ENCODE data around the gene MIEF2. TPM values are rescaled to one million over a fixed set of nuclear protein-coding genes. Genes with fewer than 3 reads are reported as not detected.

MIEF2 gene
- total RNA-seq, 2 experiments from 2014 or later, result 6.5 to 6.8 TPM

DNA sequence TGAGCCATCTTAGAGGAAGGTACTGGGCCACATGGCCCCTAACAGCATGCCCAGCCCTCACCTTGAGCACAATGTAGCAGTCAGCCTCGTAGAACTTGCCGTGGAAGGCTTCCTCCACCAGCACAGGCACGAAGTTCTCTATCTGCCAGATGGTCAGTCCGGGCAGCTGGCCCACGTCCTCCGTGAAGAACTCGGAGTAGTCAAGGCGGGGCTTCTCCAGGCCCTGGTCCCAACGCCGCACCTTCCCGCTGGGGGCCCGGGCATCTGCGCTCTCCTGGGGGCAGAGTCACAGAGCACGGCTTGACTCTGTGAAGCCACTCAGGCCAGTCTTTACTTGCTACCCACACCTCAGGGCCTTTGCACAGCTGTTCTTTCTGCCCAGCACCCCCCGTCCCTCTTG lies 9.3 kb upstream of the MIEF2 start:
- H3K36me3 Mint-ChIP-seq, result peaks cover 39% of the 10 kb centered on the region
- no peak overlapping the region for H3K4me3 Mint-ChIP-seq
- no peaks in the 10 kb centered on the region for H3K9me3 Mint-ChIP-seq
- ChIA-PET POLR2A (no interaction called here), CTCF (no interaction called here)
- no peaks in the 10 kb centered on the region for H3K27me3 Mint-ChIP-seq
- intact Hi-C loops (cut with micrococcal nuclease), result no loop called here
- peaks cover 4% of the 10 kb centered on the region for H3K4me1 Mint-ChIP-seq (ENCODE audit: low read depth)
- no peak overlapping the region for H3K27ac Mint-ChIP-seq
- DNase-seq, result no peak

DNA sequence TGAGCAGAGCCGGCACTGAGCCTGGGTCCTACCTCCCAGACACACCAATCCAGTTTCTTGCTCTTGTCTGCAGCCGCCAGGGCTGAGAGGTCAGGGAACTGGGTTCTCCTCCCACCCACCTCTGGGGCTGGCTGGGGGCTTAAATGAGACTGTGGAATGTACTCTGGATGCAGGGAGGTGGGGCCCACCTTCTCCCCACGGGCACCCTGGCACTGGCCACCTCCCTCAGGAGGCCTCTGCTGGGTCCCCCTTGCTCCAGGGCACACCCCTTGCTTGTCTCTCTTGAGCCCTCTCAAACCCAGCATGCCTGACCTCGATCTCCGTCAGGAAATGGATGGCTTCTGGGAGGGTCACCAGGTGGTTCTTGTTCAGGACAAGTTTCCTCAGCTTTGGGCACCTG lies 8.3 kb upstream of the MIEF2 start:
- Mint-ChIP-seq H3K4me3 (no peak overlapping the region), H3K27me3 (no peaks in the 10 kb centered on the region), H3K27ac (no peak overlapping the region), H3K4me1 (ENCODE audit: low read depth) (peaks cover 11% of the 10 kb centered on the region), H3K9me3 (no peaks in the 10 kb centered on the region), H3K36me3 (peaks cover 42% of the 10 kb centered on the region)
- ChIA-PET CTCF (no interaction called here), POLR2A (no interaction called here)
- no peak for DNase-seq
- intact Hi-C loops (cut with micrococcal nuclease), result no loop called here

DNA sequence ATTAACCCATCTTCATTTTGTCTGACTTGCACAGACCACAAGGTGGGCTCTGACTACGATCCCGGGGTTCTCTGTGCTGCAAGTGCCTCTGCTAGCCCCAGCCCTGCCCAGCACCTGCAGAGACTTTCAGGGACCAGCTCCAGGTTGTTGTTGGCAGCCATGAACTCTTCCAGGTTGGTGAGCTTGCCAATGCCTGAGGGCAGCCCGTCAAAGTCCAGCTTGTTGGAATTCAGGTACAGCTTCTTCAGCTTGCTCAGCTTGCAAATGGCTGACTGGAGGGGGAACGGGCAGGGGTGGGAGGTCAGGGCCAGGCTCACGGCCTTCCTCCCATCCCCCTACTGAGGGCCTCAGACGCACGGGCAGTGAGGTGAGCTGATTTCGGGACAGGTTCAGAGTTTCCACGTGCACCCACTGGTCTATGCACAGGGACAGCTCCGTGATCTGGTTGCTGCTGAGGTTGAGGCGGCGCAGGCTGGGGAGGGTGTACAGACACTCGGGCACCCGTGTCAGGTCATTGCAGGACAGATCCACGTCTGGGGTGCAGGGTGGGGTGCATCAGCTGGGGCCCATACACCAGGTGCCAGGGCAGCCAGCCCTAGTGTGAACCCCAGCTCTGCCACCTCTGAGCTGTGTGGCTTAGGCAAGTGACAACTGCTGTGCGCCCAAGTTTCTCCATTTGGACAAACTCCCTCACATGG lies 7.1 kb upstream of the MIEF2 start:
- Mint-ChIP-seq H3K27ac (no peak overlapping the region), H3K4me3 (no peak overlapping the region), H3K4me1 (ENCODE audit: low read depth) (peaks cover 17% of the 10 kb centered on the region), H3K27me3 (no peaks in the 10 kb centered on the region), H3K36me3 (peaks cover 36% of the 10 kb centered on the region), H3K9me3 (no peaks in the 10 kb centered on the region)
- CTCF ChIA-PET, result interaction anchor here (0.7 to 1.2 kb wide), 2 partner anchors 13 to 27 kb away, joined by 3 read pairs; no protein-coding TSS in a partner anchor
- POLR2A ChIA-PET, result no interaction called here
- DNase-seq, result no peak
- intact Hi-C loops (cut with micrococcal nuclease), result no loop called here

DNA sequence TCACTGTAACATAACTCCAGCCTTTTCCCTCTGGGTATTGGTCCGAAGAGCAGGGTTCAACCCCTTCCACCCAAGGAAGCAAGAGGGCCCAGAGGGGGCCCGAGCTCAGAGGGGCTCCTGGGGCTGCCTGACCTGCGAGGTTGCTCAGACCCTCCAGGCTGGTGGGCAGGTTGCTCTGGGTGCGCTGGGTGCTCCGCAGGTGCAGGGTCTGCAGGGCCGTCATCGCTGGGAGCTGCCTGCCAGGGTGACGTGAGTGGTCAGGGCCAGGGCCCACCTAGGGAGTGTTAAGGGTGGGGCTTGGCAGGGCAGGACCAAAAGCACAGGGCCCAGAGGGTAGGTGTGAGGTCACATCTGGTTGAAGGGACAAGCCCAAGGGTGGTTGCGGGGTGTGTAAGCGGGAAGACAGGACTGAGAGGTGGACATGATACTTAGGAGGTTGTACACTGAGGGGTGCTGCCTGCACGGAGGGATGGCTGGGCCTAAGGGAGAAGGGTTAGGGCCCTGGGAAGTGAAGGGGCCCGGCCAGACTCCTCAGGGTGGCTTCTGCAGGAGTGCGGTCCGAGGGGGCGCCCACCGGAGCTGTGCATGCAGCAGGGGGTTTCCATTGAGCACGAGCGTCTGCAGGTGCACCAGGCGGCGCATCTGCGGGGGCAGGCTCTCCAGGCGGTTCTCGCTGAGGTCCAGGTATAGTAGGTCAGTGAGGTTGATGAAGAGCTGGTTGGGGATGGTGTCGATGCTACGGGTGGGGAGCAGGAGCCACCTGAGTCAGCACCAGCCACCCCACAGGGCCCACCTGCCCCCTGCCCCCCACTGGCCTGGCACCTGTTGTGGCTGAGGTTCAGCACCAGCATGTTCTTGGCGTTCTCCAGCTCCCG lies 6.3 kb upstream of the MIEF2 start:
- Mint-ChIP-seq H3K4me1 (ENCODE audit: low read depth) (peaks cover 19% of the 10 kb centered on the region), H3K9me3 (no peaks in the 10 kb centered on the region), H3K4me3 (no peak overlapping the region), H3K36me3 (peaks cover 30% of the 10 kb centered on the region), H3K27ac (no peak overlapping the region), H3K27me3 (no peaks in the 10 kb centered on the region)
- ChIA-PET POLR2A (no interaction called here), CTCF (interaction anchor here (0.7 to 1.2 kb wide), 2 partner anchors 12 to 28 kb away, joined by 3 read pairs; no protein-coding TSS in a partner anchor)
- intact Hi-C loops (cut with micrococcal nuclease), result no loop called here
- no peak for DNase-seq

DNA sequence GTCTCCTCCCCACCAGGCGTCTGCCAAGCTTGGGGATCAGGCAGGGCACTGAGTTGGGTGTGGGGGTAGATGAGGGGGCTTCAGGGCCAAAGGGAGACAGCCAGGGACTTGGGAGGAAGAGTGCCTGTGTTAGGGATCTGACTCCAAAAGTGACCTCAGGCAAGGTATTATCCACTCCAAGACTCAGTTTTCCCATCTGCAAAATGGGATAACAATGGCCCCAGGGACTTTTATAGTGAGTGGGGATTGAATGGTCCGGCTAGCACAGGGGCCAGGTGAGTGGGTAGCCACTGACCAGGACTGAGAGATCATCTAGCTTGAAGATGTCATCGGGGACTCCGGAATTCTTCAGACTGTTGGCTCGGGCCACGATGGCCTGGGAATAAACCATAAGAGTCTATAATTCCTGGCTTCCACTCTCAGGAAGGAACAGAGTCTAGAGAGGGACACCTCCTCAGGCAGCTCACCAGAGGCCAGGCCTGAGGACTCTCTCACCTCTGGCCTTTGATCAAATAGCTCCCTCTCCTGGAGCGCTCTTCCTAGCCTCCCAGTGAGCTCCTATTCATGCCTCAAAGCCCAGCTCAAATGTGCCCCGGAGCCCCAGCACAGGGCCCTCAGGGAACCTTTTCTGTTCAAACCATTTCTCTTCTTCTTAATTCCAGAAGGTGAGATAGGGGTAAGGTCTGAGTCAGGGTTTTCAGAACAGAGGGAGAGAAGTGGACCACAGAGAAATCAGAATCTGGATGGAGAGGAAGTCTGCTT lies 5.4 kb upstream of the MIEF2 start:
- Mint-ChIP-seq H3K4me3 (no peak overlapping the region), H3K4me1 (ENCODE audit: low read depth) (peaks cover 25% of the 10 kb centered on the region), H3K27ac (no peak overlapping the region), H3K9me3 (no peaks in the 10 kb centered on the region), H3K36me3 (peaks cover 28% of the 10 kb centered on the region), H3K27me3 (no peaks in the 10 kb centered on the region)
- CTCF ChIA-PET, result no interaction called here
- DNase-seq, result no peak
- intact Hi-C loops (cut with micrococcal nuclease), result no loop called here
- POLR2A ChIA-PET, result no interaction called here

DNA sequence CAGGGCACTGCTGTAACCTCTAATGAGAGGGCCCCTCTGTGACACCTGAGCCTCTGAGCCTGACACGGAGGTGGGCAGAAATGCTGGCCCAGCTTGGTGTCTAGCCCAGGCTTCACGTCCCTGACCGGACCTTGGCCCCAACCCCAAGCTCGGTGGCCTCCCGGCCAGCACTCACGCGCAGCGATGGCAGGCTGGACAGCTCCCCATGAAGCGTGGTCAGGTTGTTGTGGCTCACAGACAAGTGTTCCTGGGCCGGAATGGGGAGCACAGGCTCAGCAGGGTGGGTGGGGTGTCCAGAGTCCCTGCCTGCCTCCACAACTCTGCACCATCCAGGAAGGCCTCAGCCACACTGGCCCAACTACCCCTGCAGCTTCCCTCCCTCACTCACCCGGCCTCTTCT lies 4.1 kb upstream of the MIEF2 start:
- Mint-ChIP-seq H3K36me3 (peaks cover 24% of the 10 kb centered on the region), H3K4me3 (peak overlapping the region; percentile 20), H3K9me3 (no peaks in the 10 kb centered on the region), H3K27me3 (no peaks in the 10 kb centered on the region), H3K27ac (no peak overlapping the region), H3K4me1 (ENCODE audit: low read depth) (peaks cover 31% of the 10 kb centered on the region)
- ChIA-PET CTCF (no interaction called here), POLR2A (interaction anchor here (1.2 kb wide), 1 partner anchor 12 kb away, joined by 4 read pairs; no protein-coding TSS in a partner anchor)
- no peak for DNase-seq
- intact Hi-C loops (cut with micrococcal nuclease), result no loop called here

DNA sequence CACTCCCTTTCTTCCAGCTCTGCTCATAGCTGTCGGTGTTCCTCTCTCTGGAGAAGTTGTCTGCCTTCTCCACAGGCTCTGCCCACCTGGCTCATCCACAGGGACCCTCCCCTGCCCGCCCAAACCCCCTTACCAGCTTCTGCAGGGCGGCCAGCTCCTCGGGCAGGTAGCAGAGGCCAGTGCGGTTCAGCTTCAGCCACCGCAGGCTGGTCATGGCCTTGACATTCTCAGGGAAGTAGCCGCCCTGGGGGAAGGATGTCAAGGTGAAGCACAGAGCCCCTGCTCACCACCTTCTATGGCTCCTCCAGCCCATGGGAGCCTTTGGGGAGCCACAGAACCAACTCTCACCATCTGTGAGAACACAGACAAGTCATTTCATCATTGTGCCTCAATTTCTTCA lies 3.7 kb upstream of the MIEF2 start:
- CTCF ChIA-PET, result interaction anchor here (1.0 kb wide), 1 partner anchor 369 kb away, joined by 3 read pairs; no protein-coding TSS in a partner anchor
- H3K27ac Mint-ChIP-seq, result peak overlapping the region; percentile 82
- intact Hi-C loops (cut with micrococcal nuclease), result no loop called here
- no peaks in the 10 kb centered on the region for H3K27me3 Mint-ChIP-seq
- peak overlapping the region; percentile 96 for H3K4me3 Mint-ChIP-seq
- DNase-seq, result no peak
- peaks cover 35% of the 10 kb centered on the region for H3K4me1 Mint-ChIP-seq (ENCODE audit: low read depth)
- no peaks in the 10 kb centered on the region for H3K9me3 Mint-ChIP-seq
- POLR2A ChIA-PET, result interaction anchor here (1.2 kb wide), 1 partner anchor 12 kb away, joined by 4 read pairs; no protein-coding TSS in a partner anchor
- H3K36me3 Mint-ChIP-seq, result peaks cover 21% of the 10 kb centered on the region

DNA sequence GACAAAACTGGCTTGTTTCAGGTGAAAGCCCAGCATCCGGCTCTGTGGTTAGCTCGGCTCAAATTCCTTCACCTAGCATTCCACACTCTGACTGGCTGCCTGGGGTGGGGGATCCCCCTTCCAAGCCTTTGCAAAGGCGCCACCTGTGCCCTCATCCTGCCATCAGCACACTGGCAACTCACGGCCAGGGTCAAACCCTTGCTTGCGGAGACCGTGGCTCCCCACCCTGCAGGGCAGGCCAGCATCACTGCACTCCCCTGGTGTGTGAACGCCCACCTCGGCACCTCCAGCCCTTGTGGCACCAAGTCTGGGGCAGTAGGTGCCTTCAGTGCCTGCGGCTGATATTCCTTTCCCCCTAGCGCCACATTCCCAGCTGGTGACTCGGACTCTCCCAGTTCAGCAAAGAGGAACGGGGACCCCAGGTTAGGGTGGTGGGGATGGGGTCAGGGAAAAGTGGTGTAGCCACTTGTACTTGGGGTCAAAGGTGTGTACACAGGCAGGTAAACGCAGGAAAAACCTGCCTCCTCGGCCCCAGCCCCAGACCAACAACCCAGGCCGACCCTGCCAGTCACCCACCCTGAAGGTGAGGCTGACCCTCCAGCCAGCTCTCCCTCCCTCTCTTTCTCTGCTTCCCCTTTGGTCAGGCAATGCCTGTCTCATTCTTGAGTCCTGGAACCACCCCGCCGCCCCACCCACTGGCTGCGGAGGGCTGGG lies 3.0 kb upstream of the MIEF2 start:
- Mint-ChIP-seq H3K4me3 (peak overlapping the region; percentile 96), H3K4me1 (ENCODE audit: low read depth) (peaks cover 42% of the 10 kb centered on the region), H3K27me3 (no peaks in the 10 kb centered on the region), H3K9me3 (no peaks in the 10 kb centered on the region), H3K27ac (peak overlapping the region; percentile 82), H3K36me3 (peaks cover 20% of the 10 kb centered on the region)
- POLR2A ChIA-PET, result no interaction called here
- intact Hi-C loops (cut with micrococcal nuclease), result no loop called here
- peak; percentile 71 for DNase-seq
- CTCF ChIA-PET, result interaction anchor here (1.0 kb wide), 1 partner anchor 368 kb away, joined by 3 read pairs; no protein-coding TSS in a partner anchor

DNA sequence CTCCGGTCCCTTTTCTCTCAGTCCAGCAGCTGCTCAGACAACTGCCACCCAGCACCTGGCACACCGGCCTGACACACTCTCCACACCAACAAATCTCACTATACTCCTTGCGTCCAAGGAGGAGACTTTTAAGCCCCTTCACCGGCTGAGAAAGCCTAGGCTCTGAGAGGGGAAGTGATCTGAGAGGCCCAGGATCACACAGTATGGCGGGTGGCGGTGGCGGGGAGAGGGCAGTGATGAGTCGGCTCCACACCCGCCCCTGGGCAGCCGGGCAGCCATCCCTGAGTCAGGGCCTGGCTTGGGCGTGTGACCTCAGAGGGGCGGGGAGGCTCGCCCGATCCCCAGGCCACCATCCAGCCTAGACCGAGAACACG lies 2.5 kb upstream of the MIEF2 start:
- POLR2A ChIA-PET, result no interaction called here
- CTCF ChIA-PET, result interaction anchor here (1.0 kb wide), 1 partner anchor 368 kb away, joined by 3 read pairs; no protein-coding TSS in a partner anchor
- DNase-seq, result peak; percentile 75
- Mint-ChIP-seq H3K36me3 (peaks cover 20% of the 10 kb centered on the region), H3K4me3 (peak overlapping the region; percentile 96), H3K27ac (peak overlapping the region; percentile 82), H3K27me3 (no peaks in the 10 kb centered on the region), H3K4me1 (ENCODE audit: low read depth) (peaks cover 43% of the 10 kb centered on the region), H3K9me3 (no peaks in the 10 kb centered on the region)
- intact Hi-C loops (cut with micrococcal nuclease), result no loop called here

DNA sequence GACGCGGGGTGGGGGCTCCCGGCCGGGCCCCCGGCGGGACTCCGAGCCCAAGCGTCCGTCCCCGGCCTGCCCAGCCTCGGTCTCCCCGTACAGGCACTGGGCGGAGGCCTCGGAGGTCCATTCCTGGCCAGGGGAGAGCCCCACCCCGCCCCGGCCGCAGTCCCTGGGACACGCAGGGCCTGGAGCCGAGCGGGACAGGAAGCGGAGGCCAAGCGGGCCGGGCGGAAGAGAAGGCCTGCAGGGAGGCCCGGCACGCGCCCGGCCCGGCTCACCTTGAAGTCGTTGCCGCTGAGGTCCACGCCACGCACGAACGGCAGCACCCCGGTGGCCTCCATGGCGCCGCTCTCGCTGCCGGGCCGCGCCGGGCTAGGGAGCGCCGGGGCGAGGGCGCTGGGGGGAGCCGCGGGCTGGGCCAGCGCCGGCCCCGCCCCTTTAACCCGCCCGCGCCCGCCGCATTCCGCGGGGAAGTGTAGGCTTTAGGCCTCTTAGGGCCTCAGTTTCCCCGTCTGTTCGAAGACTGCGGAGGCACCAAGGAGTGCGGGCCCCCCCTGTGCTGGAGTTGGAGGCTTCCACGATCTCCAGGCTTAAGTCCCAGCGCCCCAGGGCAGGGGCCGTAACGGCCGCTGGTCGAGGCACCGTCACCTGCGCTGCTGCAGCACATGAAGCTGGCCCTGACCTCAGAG lies 2.0 kb upstream of the MIEF2 start, which contains the start of gene FLII:
Gene FLII (minus strand): TSS at position 383 of the 683 bp plus-strand sequence. CDS start 48 bp downstream, at position 335.
- CTCF ChIA-PET, result interaction anchor here (0.6 to 1.6 kb wide), 2 partner anchors 10 to 105 kb away, joined by 3 to 6 read pairs; partner anchors contain the start of gene SHMT1
- Mint-ChIP-seq H3K9me3 (no peaks in the 10 kb centered on the region), H3K4me1 (ENCODE audit: low read depth) (peaks cover 43% of the 10 kb centered on the region), H3K4me3 (peak within 1 kb of the TSS; percentile 96), H3K27me3 (no peaks in the 10 kb centered on the region), H3K36me3 (peaks cover 18% of the 10 kb centered on the region), H3K27ac (peak within 1 kb of the TSS; percentile 84)
- peak; percentile 55 for DNase-seq
- intact Hi-C loops (cut with micrococcal nuclease), result no loop called here
- POLR2A ChIA-PET, result interaction anchor here (0.6 kb wide), 1 partner anchor 172 kb away, joined by 3 read pairs; no protein-coding TSS in a partner anchor
